Smooth muscle cell (in vitro differentiated cells): ENCODE measurements around the gene NAB1. TPM values are rescaled to one million over a fixed set of nuclear protein-coding genes. Genes with fewer than 3 reads are reported as not detected.

Experiments
- DNase-seq: peaks from one replicate; lab custom pipeline; 2025; ENCODE audit not compliant: unreplicated experiment; lab: John Stamatoyannopoulos, UW
- H2AFZ ChIP-seq: fragments of 200-600 bp; sonication (generic); 2 replicates; pipeline ENCODE4 v1.6.0; 2016; ENCODE audit warnings: antibody characterized with exemption, low read depth, mild to moderate bottlenecking
- H3F3A ChIP-seq: fragments of 200-600 bp; sonication (generic); 2 replicates; pipeline ENCODE4 v1.6.0; 2017; ENCODE audit warnings: antibody characterized with exemption, low read depth
- H3K27ac ChIP-seq: fragments of 200-600 bp; sonication (generic); 2 replicates; pipeline ENCODE4 v1.5.1; 2016; ENCODE audit warnings: low read depth, mild to moderate bottlenecking
- H3K27me3 ChIP-seq: fragments of 200-600 bp; sonication (generic); 2 replicates; pipeline ENCODE4 v1.6.1; 2016; ENCODE audit warnings: low read depth, mild to moderate bottlenecking
- H3K36me3 ChIP-seq: fragments of 200-600 bp; sonication (generic); 2 replicates; pipeline ENCODE4 v1.5.1; 2016; ENCODE audit warnings: low read depth
- H3K4me1 ChIP-seq: fragments of 200-600 bp; sonication (generic); 2 replicates; pipeline ENCODE4 v1.5.1; 2016; ENCODE audit warnings: low read depth
- H3K4me2 ChIP-seq: fragments of 200-600 bp; sonication (generic); 2 replicates; pipeline ENCODE4 v1.6.0; 2016; ENCODE audit warnings: mild to moderate bottlenecking
- H3K4me3 ChIP-seq: fragments of 200-600 bp; sonication (generic); 2 replicates; pipeline ENCODE4 v1.5.1; 2016; ENCODE audit warnings: mild to moderate bottlenecking
- H3K79me2 ChIP-seq: fragments of 200-600 bp; sonication (generic); 2 replicates; pipeline ENCODE4 v1.6.0; 2016; ENCODE audit warnings: low read depth, mild to moderate bottlenecking
- H3K9ac ChIP-seq: fragments of 200-600 bp; sonication (generic); 2 replicates; pipeline ENCODE4 v1.6.0; 2016; ENCODE audit warnings: low read depth
- H3K9me3 ChIP-seq: fragments of 200-600 bp; sonication (generic); replicated peaks from 2 replicates; pipeline ENCODE4 v1.5.1; 2016; ENCODE audit warnings: low read depth
- H4K20me1 ChIP-seq: fragments of 200-600 bp; sonication (generic); 2 replicates; pipeline ENCODE4 v1.6.0; 2016; ENCODE audit warnings: low read depth
- WGBS: methylation state at CpG from one replicate; pipeline ENCODE4 v1.1.7; 2016; ENCODE audit warnings: low lambda C conversion rate; 5-methylcytosine and 5-hydroxymethylcytosine counted together
- polyA plus RNA-seq: library from polyadenylated mRNA; unstranded; fragments of >200 nt; fragmentation: Nextera tagmentation; extraction: Ambion mirVana; gene quantifications from 2 replicates; pipeline ENCODE4 v1.2.1, GENCODE V29; 2016
- total RNA-seq: library from RNA; depleted of rRNA; stranded (reverse); fragments of >200 nt; gene quantifications from 2 replicates; pipeline ENCODE4 v1.2.3, GENCODE V29; 2014
- TF ChIP-seq, protein P1 (sequence below): fragments of 200-600 bp; sonication (generic); IDR thresholded peaks from 2 replicates; pipeline ENCODE4 v1.5.1; 2017; ENCODE audit warnings: borderline replicate concordance, mild to moderate bottlenecking, antibody characterized with exemption; ENCODE audit not compliant: insufficient read depth, poor library complexity, severe bottlenecking

NAB1 gene
- total and polyA plus RNA-seq, 2 experiments from 2014 or later, result 4.4 to 31.4 TPM

GRCh38 chr2:190653931-190654330, 5.0 kb downstream of the NAB1 start:
- TF ChIP-seq, protein P1, sequence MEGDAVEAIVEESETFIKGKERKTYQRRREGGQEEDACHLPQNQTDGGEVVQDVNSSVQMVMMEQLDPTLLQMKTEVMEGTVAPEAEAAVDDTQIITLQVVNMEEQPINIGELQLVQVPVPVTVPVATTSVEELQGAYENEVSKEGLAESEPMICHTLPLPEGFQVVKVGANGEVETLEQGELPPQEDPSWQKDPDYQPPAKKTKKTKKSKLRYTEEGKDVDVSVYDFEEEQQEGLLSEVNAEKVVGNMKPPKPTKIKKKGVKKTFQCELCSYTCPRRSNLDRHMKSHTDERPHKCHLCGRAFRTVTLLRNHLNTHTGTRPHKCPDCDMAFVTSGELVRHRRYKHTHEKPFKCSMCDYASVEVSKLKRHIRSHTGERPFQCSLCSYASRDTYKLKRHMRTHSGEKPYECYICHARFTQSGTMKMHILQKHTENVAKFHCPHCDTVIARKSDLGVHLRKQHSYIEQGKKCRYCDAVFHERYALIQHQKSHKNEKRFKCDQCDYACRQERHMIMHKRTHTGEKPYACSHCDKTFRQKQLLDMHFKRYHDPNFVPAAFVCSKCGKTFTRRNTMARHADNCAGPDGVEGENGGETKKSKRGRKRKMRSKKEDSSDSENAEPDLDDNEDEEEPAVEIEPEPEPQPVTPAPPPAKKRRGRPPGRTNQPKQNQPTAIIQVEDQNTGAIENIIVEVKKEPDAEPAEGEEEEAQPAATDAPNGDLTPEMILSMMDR, result no peak
- H3K9me3 ChIP-seq, result no peaks in the 10 kb centered on the region
- H3K9ac ChIP-seq, result no peak overlapping the region
- H3F3A ChIP-seq, result no peaks in the 10 kb centered on the region
- no peak for DNase-seq
- H3K4me1 ChIP-seq, result peaks cover 13% of the 10 kb centered on the region
- H4K20me1 ChIP-seq, result peaks cover 55% of the 10 kb centered on the region
- no peak overlapping the region for H3K27ac ChIP-seq
- H3K27me3 ChIP-seq, result no peaks in the 10 kb centered on the region
- no peak overlapping the region for H2AFZ ChIP-seq
- H3K4me3 ChIP-seq, result no peak overlapping the region
- peaks cover 87% of the 10 kb centered on the region for H3K79me2 ChIP-seq
- H3K4me2 ChIP-seq, result no peak overlapping the region
- no peaks in the 10 kb centered on the region for H3K36me3 ChIP-seq

- no peaks in the 10 kb centered on the region for H3K27me3 ChIP-seq
- no peak overlapping the region for H2AFZ ChIP-seq
- H3K4me1 ChIP-seq, result peaks cover 12% of the 10 kb centered on the region
- no peak for DNase-seq
- no peak overlapping the region for H3K4me3 ChIP-seq
- peaks cover 97% of the 10 kb centered on the region for H3K79me2 ChIP-seq
- H4K20me1 ChIP-seq, result peaks cover 57% of the 10 kb centered on the region
- H3K27ac ChIP-seq, result no peak overlapping the region
- H3K9me3 ChIP-seq, result no peaks in the 10 kb centered on the region
- no peak overlapping the region for H3K9ac ChIP-seq
- H3K36me3 ChIP-seq, result no peaks in the 10 kb centered on the region
- H3F3A ChIP-seq, result no peaks in the 10 kb centered on the region
- no peak overlapping the region for H3K4me2 ChIP-seq
- TF ChIP-seq, protein P1, result no peak
- WGBS, result 100% methylated on average over 1 of the region's 1 CpG
Measured at GRCh38 chr2:190655113-190655512, 6.2 kb downstream of the NAB1 start.

GRCh38 chr2:190655570-190655969, 6.7 kb downstream of the NAB1 start:
- DNase-seq, result no peak
- no peaks in the 10 kb centered on the region for H3K9me3 ChIP-seq
- no peak overlapping the region for H3K9ac ChIP-seq
- TF ChIP-seq, protein P1, result no peak
- no peaks in the 10 kb centered on the region for H3F3A ChIP-seq
- peaks cover 8% of the 10 kb centered on the region for H3K4me1 ChIP-seq
- WGBS, result 93% methylated on average over 3 of the region's 3 CpGs
- no peak overlapping the region for H3K4me3 ChIP-seq
- peaks cover 97% of the 10 kb centered on the region for H3K79me2 ChIP-seq
- H3K4me2 ChIP-seq, result no peak overlapping the region
- H2AFZ ChIP-seq, result no peak overlapping the region
- H3K27ac ChIP-seq, result no peak overlapping the region
- H4K20me1 ChIP-seq, result peaks cover 57% of the 10 kb centered on the region
- H3K27me3 ChIP-seq, result no peaks in the 10 kb centered on the region
- no peaks in the 10 kb centered on the region for H3K36me3 ChIP-seq

DNA sequence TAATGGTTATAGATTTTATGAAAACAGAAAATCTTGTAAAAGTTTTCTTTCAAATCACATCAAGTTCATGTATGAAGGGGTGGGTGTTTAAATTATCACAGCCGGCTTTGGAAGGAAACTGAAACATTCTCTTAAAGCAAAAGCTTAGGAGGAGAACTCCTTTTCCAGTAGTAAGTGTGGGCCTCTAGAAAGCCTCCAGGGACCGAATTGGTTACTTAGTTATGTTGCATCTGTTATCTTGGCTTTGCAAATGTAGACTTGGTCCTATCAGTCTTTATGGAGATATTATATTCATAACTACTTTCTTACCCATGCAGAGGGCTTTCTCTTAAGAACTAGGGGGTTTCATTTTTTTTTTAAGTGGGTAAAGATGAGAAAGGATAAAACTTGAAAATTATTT, 7.4 kb downstream of the NAB1 start:
- no peaks in the 10 kb centered on the region for H3K36me3 ChIP-seq
- TF ChIP-seq, protein P1, result no peak
- DNase-seq, result no peak
- no peaks in the 10 kb centered on the region for H3K27me3 ChIP-seq
- no peak overlapping the region for H3K4me2 ChIP-seq
- H2AFZ ChIP-seq, result no peak overlapping the region
- 76% methylated on average over 2 of the region's 2 CpGs for WGBS
- no peaks in the 10 kb centered on the region for H3K9me3 ChIP-seq
- no peak overlapping the region for H3K4me3 ChIP-seq
- no peak overlapping the region for H3K27ac ChIP-seq
- peaks cover 55% of the 10 kb centered on the region for H4K20me1 ChIP-seq
- peaks cover 97% of the 10 kb centered on the region for H3K79me2 ChIP-seq
- peaks cover under 1% of the 10 kb centered on the region for H3K4me1 ChIP-seq
- no peaks in the 10 kb centered on the region for H3F3A ChIP-seq
- H3K9ac ChIP-seq, result no peak overlapping the region
